ENCODE measurements around the gene FAXC.

FAXC gene

DNA sequence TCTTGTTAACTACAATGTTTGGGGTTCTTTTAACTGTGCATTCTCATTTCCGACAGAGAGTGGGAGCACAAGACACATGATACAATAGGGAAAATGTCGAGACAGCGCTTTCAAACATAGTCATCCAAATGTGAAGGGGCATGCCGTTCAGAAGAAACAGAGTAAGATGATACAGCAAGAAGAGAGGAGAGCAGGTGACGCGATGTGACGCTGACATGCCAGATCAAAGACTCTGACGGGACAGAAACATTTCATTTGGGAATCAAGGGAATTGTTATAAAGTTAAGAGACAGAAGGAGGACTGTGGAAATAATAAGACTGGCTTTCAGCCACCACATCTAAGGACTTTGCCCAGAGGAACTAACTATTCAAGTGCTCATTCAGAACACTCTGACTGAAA, 117.4 kb downstream of the FAXC start:
- H3K4me1 Mint-ChIP-seq (ENCODE audit: low read depth) = no peaks in the 10 kb centered on the region
- no peaks in the 10 kb centered on the region for H3K36me3 Mint-ChIP-seq (ENCODE audit: low read depth)
- H3K4me3 Mint-ChIP-seq = no peak overlapping the region
- no peak overlapping the region for H3K27ac Mint-ChIP-seq
- H3K27me3 Mint-ChIP-seq = peaks cover 12% of the 10 kb centered on the region
- peaks cover 4% of the 10 kb centered on the region for H3K9me3 Mint-ChIP-seq

DNA sequence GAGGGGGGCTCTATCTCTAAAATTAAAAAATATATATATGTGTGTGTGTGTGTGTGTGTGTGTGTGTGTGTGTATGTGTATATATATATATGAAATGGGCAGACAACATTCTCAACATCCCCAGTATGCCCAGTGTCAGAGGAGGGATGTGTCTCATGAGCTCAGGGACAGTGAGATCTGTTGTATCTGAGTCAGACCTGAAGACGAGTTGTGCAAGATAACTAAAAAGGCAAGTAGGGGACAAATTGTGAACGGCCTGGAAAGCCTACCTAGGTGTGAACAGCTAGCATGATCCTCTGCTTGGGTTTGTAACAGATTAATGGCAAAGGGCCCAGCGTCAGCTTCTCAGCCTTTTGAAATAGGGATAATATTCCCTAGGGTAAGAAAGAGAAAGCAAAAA, 124.3 kb downstream of the FAXC start:
- H3K27ac Mint-ChIP-seq = no peak overlapping the region
- peaks cover 11% of the 10 kb centered on the region for H3K27me3 Mint-ChIP-seq
- no peak overlapping the region for H3K4me3 Mint-ChIP-seq

More for the DNA sequence above, 124.3 kb downstream of the FAXC start:
- Mint-ChIP-seq H3K36me3 (ENCODE audit: low read depth) (no peaks in the 10 kb centered on the region), H3K9me3 (peaks cover 4% of the 10 kb centered on the region), H3K4me1 (ENCODE audit: low read depth) (no peaks in the 10 kb centered on the region)
